HepG2 (cell line): Measurements from ENCODE around the gene RNASE11. TPM values are rescaled to one million over a fixed set of nuclear protein-coding genes. Genes with fewer than 3 reads are reported as not detected.

Source experiments
- ATAC-seq: fragments of 200-7000 bp; cut with Tn5 transposase; 3 replicates; pipeline ENCODE4 v1.9.1; 2020; ENCODE audit warnings: mild to moderate bottlenecking, moderate library complexity
- BruUV-seq: library from RNA; stranded (reverse); fragments of 400-500 nt; replicated peaks from 2 replicates; lab custom pipeline; 2021; lab: Mats Ljungman, UMichigan
- CTCF ChIA-PET: fragments of 300-600 bp; formaldehyde crosslinking; extraction: SDS; loops from one replicate; lab custom pipeline; 2021; ENCODE audit warnings: low total read pairs, inconsistent platforms, low intra/inter-chr PET ratio; lab: Yijun Ruan, JAX
- POLR2A ChIA-PET: fragments of 350-600 bp; sonication (Branson Sonifier 250); formaldehyde crosslinking; loops from one replicate; lab custom pipeline; 2020; ENCODE audit warnings: antibody characterized with exemption, inconsistent platforms; lab: Yijun Ruan, JAX
- DNase-seq: peaks from one replicate; pipeline ENCODE4 v3.0.0-alpha.2; 2015; ENCODE audit warnings: low spot score
- FAIRE-seq: peaks from 3 replicates; lab custom pipeline; 2011; peaks lifted over from hg19 to GRCh38; lab: Jason Lieb, UNC
- H2AFZ ChIP-seq: one replicate; pipeline ENCODE4 v1.6.1; 2011; ENCODE audit warnings: low read length, inconsistent platforms
- H3K27ac ChIP-seq: fragments of 300-600 bp; 3 replicates; pipeline ENCODE4 v1.8.0; 2011; ENCODE audit warnings: mixed run types, mild to moderate bottlenecking, mixed read lengths, low read length, inconsistent platforms; ENCODE audit not compliant: insufficient read depth; ENCODE audit errors: extremely low read length
- H3K27me3 ChIP-seq, 2 experiments: fragments of 200-600 bp in 1 of 2; 2 replicates in 1 of 2; 3 replicates in 1 of 2; pipeline versions ENCODE4 v1.6.0 to v1.8.0; 2011; ENCODE audit warnings: low read length in 2 of 2, mild to moderate bottlenecking in 2 of 2, moderate library complexity in 2 of 2, inconsistent platforms in 1 of 2; ENCODE audit not compliant: insufficient read depth in 2 of 2, control insufficient read depth in 1 of 2
- H3K36me3 ChIP-seq, 2 experiments: fragments of 200-600 bp in 1 of 2; replicated peaks in 1 of 2; 2 replicates in 1 of 2; 3 replicates in 1 of 2; pipeline versions ENCODE4 v1.5.1 to v1.8.0; 2011; ENCODE audit warnings: low read length in 2 of 2, inconsistent platforms in 1 of 2; ENCODE audit not compliant: insufficient read depth in 2 of 2, control insufficient read depth in 1 of 2
- H3K4me1 ChIP-seq: 2 replicates; pipeline ENCODE4 v1.5.1; 2012; ENCODE audit warnings: low read length, inconsistent platforms; ENCODE audit not compliant: insufficient read depth
- H3K4me2 ChIP-seq: 2 replicates; pipeline ENCODE4 v1.6.0; 2011; ENCODE audit warnings: low read depth, low read length, inconsistent platforms
- H3K4me3 ChIP-seq, 3 experiments: fragments of 200-600 bp in 1 of 3; sonication (generic), shearing (Covaris generic) in 1 of 3; replicated peaks in 1 of 3; 2 replicates each; pipeline ENCODE4 v1.5.1; 2011 to 2016; ENCODE audit warnings: low read length in 3 of 3, inconsistent platforms in 2 of 3, low read depth in 2 of 3, mild to moderate bottlenecking in 2 of 3, control low read depth in 1 of 3, mixed read lengths in 1 of 3; ENCODE audit not compliant: insufficient read depth in 1 of 3
- H3K79me2 ChIP-seq: one replicate; pipeline ENCODE4 v1.6.1; 2011; ENCODE audit warnings: low read length, inconsistent platforms; ENCODE audit not compliant: insufficient read depth
- H3K9ac ChIP-seq: 2 replicates; pipeline ENCODE4 v1.6.0; 2011; ENCODE audit warnings: mild to moderate bottlenecking, low read depth, low read length, inconsistent platforms; ENCODE audit not compliant: insufficient read depth
- H3K9me3 ChIP-seq: 2 replicates; pipeline ENCODE4 v1.5.1; 2012; ENCODE audit warnings: mild to moderate bottlenecking, low read length
- H4K20me1 ChIP-seq: 2 replicates; pipeline ENCODE4 v1.6.0; 2011; ENCODE audit warnings: inconsistent platforms, mild to moderate bottlenecking, low read length, moderate library complexity; ENCODE audit not compliant: insufficient read depth
- DNMT1 ChIP-seq: sonication (generic); formaldehyde crosslinking; IDR thresholded peaks from 2 replicates; pipeline ENCODE4 v1.5.1; 2020; ENCODE audit warnings: mild to moderate bottlenecking, missing genetic modification reagents
- FIP1L1 ChIP-seq: fragments of 200-400 bp; formaldehyde crosslinking; IDR thresholded peaks from 2 replicates; pipeline ENCODE4 v1.6.1; 2018; ENCODE audit warnings: low read depth, mild to moderate bottlenecking, low read length, moderate library complexity, borderline replicate concordance; ENCODE audit not compliant: insufficient read depth
- FOSL1 ChIP-seq: sonication (generic); formaldehyde crosslinking; IDR thresholded peaks from 2 replicates; pipeline ENCODE4 v1.9.0; 2021; ENCODE audit warnings: missing genetic modification reagents, borderline replicate concordance
- FOSL2 ChIP-seq: sonication (generic); formaldehyde crosslinking; IDR thresholded peaks from 2 replicates; pipeline ENCODE4 v1.4.0; 2020; ENCODE audit warnings: missing genetic modification reagents
- HOXA5 ChIP-seq: sonication (generic); formaldehyde crosslinking; IDR thresholded peaks from 2 replicates; pipeline ENCODE4 v1.4.0; 2020; ENCODE audit warnings: missing genetic modification reagents
- JUNB ChIP-seq: sonication (generic); formaldehyde crosslinking; IDR thresholded peaks from 2 replicates; pipeline ENCODE4 v1.8.0; 2022; ENCODE audit warnings: missing genetic modification reagents, mild to moderate bottlenecking, borderline replicate concordance
- KDM5A ChIP-seq: fragments of 200-600 bp; sonication (generic); IDR thresholded peaks from 2 replicates; pipeline ENCODE4 v1.7.0; 2018; ENCODE audit warnings: antibody characterized with exemption, mild to moderate bottlenecking, low read length, borderline replicate concordance
- NFE2L2 ChIP-seq: fragments of 150-350 bp; IDR thresholded peaks from 2 replicates; pipeline ENCODE4 v1.6.1; 2014; ENCODE audit warnings: low read length
- PPARG ChIP-seq: conservative IDR thresholded peaks from 2 replicates; pipeline ENCODE4 v1.6.1; 2016; ENCODE audit warnings: missing biosample characterization, missing genetic modification reagents
- RAD51 ChIP-seq: fragments of 450-650 bp; IDR thresholded peaks from 2 replicates; pipeline ENCODE4 v1.6.1; 2016; ENCODE audit warnings: borderline replicate concordance
- RARA ChIP-seq: IDR thresholded peaks from 2 replicates; pipeline ENCODE4 v1.6.1; 2016; ENCODE audit warnings: missing genetic modification reagents, missing compliant biosample characterization
- SAP130 ChIP-seq: IDR thresholded peaks from 2 replicates; pipeline ENCODE4 v1.6.1; 2016; ENCODE audit warnings: low read depth
- ZBTB20 ChIP-seq: sonication (generic); formaldehyde crosslinking; IDR thresholded peaks from 2 replicates; pipeline ENCODE4 v1.8.1; 2023; ENCODE audit warnings: missing genetic modification reagents, low read depth, mild to moderate bottlenecking, borderline replicate concordance
- ZFX ChIP-seq: sonication (generic); formaldehyde crosslinking; IDR thresholded peaks from 2 replicates; pipeline ENCODE4 v1.4.0; 2020; ENCODE audit warnings: mild to moderate bottlenecking, low read depth, missing genetic modification reagents, moderate library complexity
- ZFY ChIP-seq: sonication (generic); formaldehyde crosslinking; IDR thresholded peaks from 2 replicates; pipeline ENCODE4 v1.4.0; 2020; ENCODE audit warnings: missing genetic modification reagents
- ZNF230 ChIP-seq: sonication (generic); formaldehyde crosslinking; IDR thresholded peaks from 2 replicates; pipeline ENCODE4 v1.4.0; 2020; ENCODE audit warnings: mild to moderate bottlenecking, missing genetic modification reagents
- ZNF260 ChIP-seq: sonication (generic); formaldehyde crosslinking; IDR thresholded peaks from 2 replicates; pipeline ENCODE4 v1.4.0; 2020; ENCODE audit warnings: missing genetic modification reagents, low read depth, mild to moderate bottlenecking, borderline replicate concordance
- ZNF296 ChIP-seq: sonication (generic); formaldehyde crosslinking; conservative IDR thresholded peaks from 2 replicates; pipeline ENCODE4 v1.5.0; 2020; ENCODE audit warnings: mild to moderate bottlenecking, missing genetic modification reagents
- ZNF484 ChIP-seq: sonication (generic); formaldehyde crosslinking; IDR thresholded peaks from 2 replicates; pipeline ENCODE4 v1.5.1; 2020; ENCODE audit warnings: mild to moderate bottlenecking, low read depth, missing genetic modification reagents, borderline replicate concordance
- ZNF501 ChIP-seq: sonication (generic); formaldehyde crosslinking; IDR thresholded peaks from 2 replicates; pipeline ENCODE4 v1.5.1; 2020; ENCODE audit warnings: mild to moderate bottlenecking, moderate library complexity, missing genetic modification reagents
- ZNF644 ChIP-seq: IDR thresholded peaks from 2 replicates; pipeline ENCODE4 v1.6.1; 2016; ENCODE audit warnings: low read depth
- ZNF75D ChIP-seq: sonication (generic); formaldehyde crosslinking; IDR thresholded peaks from 2 replicates; pipeline ENCODE4 v1.8.1; 2023; ENCODE audit warnings: missing genetic modification reagents, mild to moderate bottlenecking, borderline replicate concordance
- ZNF777 ChIP-seq: sonication (generic); formaldehyde crosslinking; IDR thresholded peaks from 2 replicates; pipeline ENCODE4 v1.4.0; 2020; ENCODE audit warnings: missing genetic modification reagents
- WGBS: methylation state at CpG from one replicate; pipeline ENCODE4 v1.1.6; 2017; ENCODE audit warnings: low lambda C conversion rate; 5-methylcytosine and 5-hydroxymethylcytosine counted together
- in situ Hi-C: cut with HindIII; loops from 2 replicates; pipeline ENCODE4 v1.10.0; 2017; ENCODE audit warnings: low pct_unique_long_range_greater_than_20kb; ENCODE audit not compliant: extremely low pct_ligation_motif_present
- intact Hi-C: fragments of 100-400 bp; cut with micrococcal nuclease; formaldehyde crosslinking; loops from one replicate; pipeline ENCODE4 v1.10.0; 2022; ENCODE audit not compliant: unreplicated experiment
- polyA plus RNA-seq, 8 experiments: library from polyadenylated mRNA; depleted of rRNA in 3 of 8; stranded (reverse) in 7 of 8; unstranded in 1 of 8; fragments of >200 nt; fragmentation: Illumina TruSeq in 4 of 8; extraction: Trizol in 4 of 8; gene quantifications; 2 replicates each; pipeline versions ENCODE4 v1.2.1 to v1.2.3, GENCODE V29; 2011 to 2016; ENCODE audit warnings: low read depth in 4 of 8, missing spikeins in 1 of 8, mixed read lengths in 1 of 8; ENCODE audit not compliant: insufficient read depth in 1 of 8
- total RNA-seq, 5 experiments: library from RNA; depleted of rRNA; stranded (reverse); fragments of >200 nt; fragmentation: Illumina TruSeq; extraction: Trizol; gene quantifications; 2 replicates each; pipeline ENCODE4 v1.2.3, GENCODE V29; 2016; ENCODE audit warnings: low read depth in 1 of 5
- TF ChIP-seq, protein P1 (sequence below), 2 experiments: fragments of 450-650 bp in 1 of 2; sonication (generic) in 1 of 2; formaldehyde crosslinking; IDR thresholded peaks; 2 replicates each; pipeline versions ENCODE4 v1.5.0 to v1.8.0; 2020 to 2022; ENCODE audit warnings: mild to moderate bottlenecking in 1 of 2, missing genetic modification reagents in 1 of 2

RNASE11 gene
- total and polyA plus RNA-seq, 2 of the 13 experiments (the other 11 are each of a cell fraction or from before 2014, with no cell fraction given): not detected

DNA sequence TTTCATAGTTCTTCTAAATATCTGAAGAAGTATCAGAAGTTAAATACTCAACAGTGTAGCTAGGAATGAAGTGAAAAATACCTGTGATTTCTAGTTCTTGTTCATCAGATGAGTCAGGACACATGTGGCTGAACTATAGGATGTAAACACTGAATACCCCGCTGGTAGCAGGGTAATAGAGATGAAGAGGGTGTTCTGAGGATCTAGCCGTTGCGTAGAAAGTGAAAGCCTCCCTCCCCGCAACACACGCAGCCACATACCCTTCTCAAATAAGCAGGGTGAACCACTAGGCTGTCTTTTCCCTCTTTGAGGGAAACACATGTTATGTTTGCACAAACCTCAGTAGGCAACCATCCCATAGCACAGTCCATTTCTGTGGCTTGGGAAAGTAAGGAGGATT lies 19.8 kb upstream of the RNASE11 start (continued):
- TF ChIP-seq DNMT1 (CRISPR knock-in tag) (no peak), ZNF75D (CRISPR knock-in tag) (no peak)

DNA sequence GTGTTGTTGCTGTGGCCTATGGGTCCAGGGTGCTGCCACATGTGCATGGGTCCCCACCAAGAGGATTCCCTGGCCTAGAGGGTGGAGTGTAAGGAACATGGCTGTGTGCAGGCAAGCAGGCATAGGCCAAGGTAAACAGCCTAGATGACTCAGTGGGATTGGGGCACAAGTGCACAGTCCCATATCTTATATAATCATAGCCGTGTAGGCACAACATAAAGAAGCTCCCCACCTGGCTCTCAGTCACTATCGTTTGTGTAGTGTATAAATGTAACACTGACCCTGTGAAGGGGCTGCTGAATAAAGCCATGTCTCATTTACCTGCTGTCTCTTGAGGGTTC lies 19.1 kb upstream of the RNASE11 start:
- DNase-seq (no peak), FAIRE-seq (no peak), ATAC-seq (peak; percentile 39)
- Histone ChIP-seq H3K27ac (no peak overlapping the region), H2AFZ (peak overlapping the region; percentile 47), H3K4me3 (peak overlapping the region; percentile 25 to 59 (median 33)), H3K4me1 (peaks cover 56% of the 10 kb centered on the region), H3K9me3 (no peaks in the 10 kb centered on the region), H3K4me2 (peak overlapping the region; percentile 86), H3K79me2 (no peaks in the 10 kb centered on the region), H4K20me1 (no peaks in the 10 kb centered on the region), H3K9ac (peak overlapping the region; percentile 35), H3K36me3 (no peaks in the 10 kb centered on the region), H3K27me3 (no peaks in the 10 kb centered on the region; a peak in 1 of 5 replicates)
- in situ Hi-C loops (loop anchor here (5.0 to 25.0 kb wide), 3 partner anchors 75 to 280 kb away; partner anchors contain the start of genes APEX1, OSGEP, PIP4P1 and PNP), intact Hi-C loops (loop anchor here (1.0 to 5.0 kb wide), 6 partner anchors 76 to 280 kb away; partner anchors contain the start of gene PIP4P1)
- WGBS: 0% methylated on average over 2 of the region's 2 CpGs
- CTCF ChIA-PET: interaction anchor here (1.2 to 1.8 kb wide), 3 partner anchors 75 to 280 kb away, joined by 4 to 21 read pairs (median 4); no protein-coding TSS in a partner anchor
- no TSS peak for BruUV-seq
- POLR2A ChIA-PET: interaction anchor here (0.7 to 1.7 kb wide), 3 partner anchors 81 to 264 kb away, joined by 3 to 6 read pairs (median 5); partner anchors contain the start of genes PARP2 and TEP1
- TF ChIP-seq JUNB (CRISPR knock-in tag): no peak
- TF ChIP-seq RAD51: no peak
- no peak for TF ChIP-seq PPARG
- no peak for TF ChIP-seq ZNF260 (CRISPR knock-in tag)
- peak; percentile 48; the same call in 1 of the 2 replicates for TF ChIP-seq ZBTB20 (CRISPR knock-in tag)
- TF ChIP-seq FIP1L1: no peak
- TF ChIP-seq HOXA5: no peak
- TF ChIP-seq ZNF296 (CRISPR knock-in tag): peak; percentile 72; the same call in 1 of the 2 replicates
- no peak for TF ChIP-seq ZNF484 (CRISPR knock-in tag)
- TF ChIP-seq NFE2L2: no peak
- TF ChIP-seq KDM5A: 0 out of 2 replicates have a peak, but pooled peaks have one; percentile 9
- 0 out of 2 replicates have a peak, but pooled peaks have one; percentile 15 for TF ChIP-seq FOSL1 (CRISPR knock-in tag)
- peak; percentile 46 for TF ChIP-seq RARA (CRISPR knock-in tag)
- TF ChIP-seq ZFY (CRISPR knock-in tag): peak; percentile 50
- TF ChIP-seq ZFX (CRISPR knock-in tag): peak; percentile 76
- TF ChIP-seq ZNF230 (CRISPR knock-in tag): no peak
- TF ChIP-seq ZNF777 (CRISPR knock-in tag): 0 out of 2 replicates have a peak, but pooled peaks have one; percentile 1
- TF ChIP-seq FOSL2 (CRISPR knock-in tag): peak; percentile 88
- peak; percentile 68; the same call in 1 of the 2 replicates for TF ChIP-seq ZNF644
- no peak for TF ChIP-seq ZNF501
- peak; percentile 23; the same call in 1 of the 2 replicates for TF ChIP-seq SAP130 (CRISPR knock-in tag)
- TF ChIP-seq, protein P1, sequence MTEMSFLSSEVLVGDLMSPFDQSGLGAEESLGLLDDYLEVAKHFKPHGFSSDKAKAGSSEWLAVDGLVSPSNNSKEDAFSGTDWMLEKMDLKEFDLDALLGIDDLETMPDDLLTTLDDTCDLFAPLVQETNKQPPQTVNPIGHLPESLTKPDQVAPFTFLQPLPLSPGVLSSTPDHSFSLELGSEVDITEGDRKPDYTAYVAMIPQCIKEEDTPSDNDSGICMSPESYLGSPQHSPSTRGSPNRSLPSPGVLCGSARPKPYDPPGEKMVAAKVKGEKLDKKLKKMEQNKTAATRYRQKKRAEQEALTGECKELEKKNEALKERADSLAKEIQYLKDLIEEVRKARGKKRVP (CRISPR knock-in tag; IDR thresholded peaks at IDR 0.05): peak in 1 of 2 experiments; percentile 41; a peak in 1 of 4 replicates
